Amniotic epithelial cell (primary cell): ENCODE data around the gene ELF1.
"Not testable (repeated sequence)": the region's sequence is repeated elsewhere in the genome, so short reads cannot be mapped to it uniquely, and the experiment has no call there.

Experiments used
- DNase-seq: peaks from one replicate; pipeline ENCODE4 v3.0.0-alpha.2; 2010; ENCODE audit warnings: low read depth

Gene ELF1

DNA sequence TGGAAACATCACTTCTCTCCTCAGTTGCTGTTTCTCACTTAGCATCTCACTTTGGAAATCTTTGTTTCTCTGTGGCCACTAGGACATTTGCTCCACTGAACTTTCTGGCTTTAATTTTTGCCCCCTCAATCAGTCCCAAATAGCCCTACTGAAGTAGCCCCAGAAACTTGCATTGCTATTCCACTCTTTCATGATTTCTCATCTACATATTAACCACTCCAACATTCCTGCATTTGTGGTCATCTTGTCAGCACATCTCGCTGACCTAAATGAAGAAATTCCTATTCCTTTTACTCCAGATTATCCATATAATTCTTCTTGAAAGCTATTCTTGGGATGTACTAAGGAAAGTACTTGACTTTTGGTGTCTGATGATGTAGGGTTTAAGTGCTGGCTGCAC lies 134.9 kb downstream of the ELF1 start:
- not testable (repeated sequence) for DNase-seq
